Small intestine (tissue), 7 donors: ENCODE results near the gene SCGB1C1. TPM values are rescaled to one million over a fixed set of nuclear protein-coding genes. Genes with fewer than 3 reads are reported as not detected.

Experiments
- DNase-seq, 2 donors: peaks; one replicate each; pipeline versions ENCODE4 v3.0.0 to v3.0.0-alpha.2; 2013
- FAIRE-seq: peaks from 2 replicates; lab custom pipeline; 2012; peaks lifted over from hg19 to GRCh38; lab: Jason Lieb, UNC
- H3K27ac ChIP-seq, 3 donors: one replicate each; pipeline ENCODE4 v1.5.1; 2013; ENCODE audit warnings: low read length in 2 of 3, mild to moderate bottlenecking in 2 of 3, control low read depth in 1 of 3, inconsistent platforms in 1 of 3, low read depth in 1 of 3, moderate library complexity in 1 of 3
- H3K27me3 ChIP-seq, 3 donors: one replicate each; pipeline ENCODE4 v1.6.1; 2013; ENCODE audit warnings: low read length in 3 of 3, inconsistent platforms in 1 of 3; ENCODE audit not compliant: control insufficient read depth in 3 of 3, insufficient read depth in 3 of 3
- H3K36me3 ChIP-seq, 3 donors: one replicate each; pipeline ENCODE4 v1.6.1; 2013; ENCODE audit warnings: low read length in 3 of 3, inconsistent platforms in 1 of 3, low read depth in 1 of 3, mild to moderate bottlenecking in 1 of 3, moderate library complexity in 1 of 3; ENCODE audit not compliant: control insufficient read depth in 3 of 3, insufficient read depth in 2 of 3
- H3K4me1 ChIP-seq, 3 donors: one replicate each; pipeline ENCODE4 v1.6.1; 2013; ENCODE audit warnings: low read length in 2 of 3, inconsistent platforms in 1 of 3, low read depth in 1 of 3, mild to moderate bottlenecking in 1 of 3, moderate library complexity in 1 of 3; ENCODE audit not compliant: control insufficient read depth in 3 of 3, insufficient read depth in 2 of 3
- H3K4me3 ChIP-seq, 3 donors: one replicate each; pipeline ENCODE4 v1.5.1; 2013; ENCODE audit warnings: low read length in 3 of 3, control low read depth in 1 of 3, inconsistent platforms in 1 of 3, low read depth in 1 of 3, mild to moderate bottlenecking in 1 of 3, moderate library complexity in 1 of 3
- H3K9me3 ChIP-seq, 2 donors: one replicate each; pipeline ENCODE4 v1.6.1; 2013; ENCODE audit warnings: low read depth in 1 of 2, low read length in 1 of 2; ENCODE audit not compliant: control insufficient read depth in 2 of 2, insufficient read depth in 1 of 2
- WGBS, 3 donors: extraction: QIAGEN DNeasy Blood & Tissue Kit; methylation state at CpG; one replicate each; pipeline ENCODE4 v1.1.7; 2013; 5-methylcytosine and 5-hydroxymethylcytosine counted together
- polyA plus RNA-seq, 4 donors: library from polyadenylated mRNA; stranded (reverse) in 3 of 4; unstranded in 1 of 4; fragments of 200-250 nt in 3 of 4; fragments of 120-200 nt in 1 of 4; gene quantifications; one replicate each; pipeline versions ENCODE4 v1.2.1 to v1.2.3, GENCODE V29; 2013
- donor health status: healthy with polysubstance abuse.
- donor health status: control.
- donor health status: control.
- donor health status: Bipolar disorder and iron deficiency.
- donor health status: healthy.

The SCGB1C1 gene
- polyA plus RNA-seq, 4 donors: not detected

- WGBS, 3 donors: 75 to 81% (median 78%) methylated on average over 23 of the region's 23 CpGs
- no peaks in the 10 kb centered on the region for H3K27me3 ChIP-seq
- DNase-seq (no peak), FAIRE-seq (no peak)
- no peak overlapping the region for H3K27ac ChIP-seq
- peaks cover 0 to 3% of the 10 kb centered on the region in 2 donors for H3K9me3 ChIP-seq
- no peak overlapping the region for H3K4me3 ChIP-seq
- H3K4me1 ChIP-seq: no peaks in the 10 kb centered on the region
- peaks cover 0 to 22% (median 0%) of the 10 kb centered on the region in 3 donors for H3K36me3 ChIP-seq
Measured at GRCh38 chr11:196786-197731, 4.2 kb downstream of the SCGB1C1 start.

GRCh38 chr11:197741-198235, 4.9 kb downstream of the SCGB1C1 start:
- Histone ChIP-seq H3K27ac (no peak overlapping the region), H3K36me3 (peaks cover 0 to 27% (median 0%) of the 10 kb centered on the region in 3 donors), H3K27me3 (no peaks in the 10 kb centered on the region), H3K4me1 (peaks cover 0 to 2% (median 0%) of the 10 kb centered on the region in 3 donors), H3K9me3 (peaks cover 0 to 3% of the 10 kb centered on the region in 2 donors), H3K4me3 (no peak overlapping the region)
- DNase-seq: no peak
- 85 to 87% (median 85%) methylated on average over 9 of the region's 9 CpGs for WGBS, 3 donors
- no peak for FAIRE-seq

GRCh38 chr11:198236-198806, 5.4 kb downstream of the SCGB1C1 start:
- peaks cover 0 to 2% (median 0%) of the 10 kb centered on the region in 3 donors for H3K4me1 ChIP-seq
- no peak overlapping the region for H3K27ac ChIP-seq
- FAIRE-seq (no peak), DNase-seq (no peak)
- peaks cover 0 to 32% (median 0%) of the 10 kb centered on the region in 3 donors for H3K36me3 ChIP-seq
- 86 to 92% (median 89%) methylated on average over 21 of the region's 21 CpGs for WGBS, 3 donors
- H3K9me3 ChIP-seq: peaks cover 0 to 3% of the 10 kb centered on the region in 2 donors
- no peak overlapping the region for H3K4me3 ChIP-seq
- no peaks in the 10 kb centered on the region for H3K27me3 ChIP-seq

- H3K27me3 ChIP-seq: no peaks in the 10 kb centered on the region
- 84 to 89% (median 85%) methylated on average over 13 of the region's 13 CpGs for WGBS, 3 donors
- H3K9me3 ChIP-seq: peaks cover 0 to 3% of the 10 kb centered on the region in 2 donors
- H3K27ac ChIP-seq: no peak overlapping the region
- H3K4me3 ChIP-seq: no peak overlapping the region
- peaks cover 0 to 40% (median 0%) of the 10 kb centered on the region in 3 donors for H3K36me3 ChIP-seq
- no peak for FAIRE-seq
- H3K4me1 ChIP-seq: peaks cover 0 to 2% (median 0%) of the 10 kb centered on the region in 3 donors
- DNase-seq: no peak
Measured at GRCh38 chr11:199004-199581, 6.2 kb downstream of the SCGB1C1 start.

- Histone ChIP-seq H3K4me3 (no peak overlapping the region), H3K27me3 (no peaks in the 10 kb centered on the region), H3K4me1 (peaks cover 0 to 2% (median 0%) of the 10 kb centered on the region in 3 donors), H3K27ac (no peak overlapping the region), H3K36me3 (peaks cover 0 to 47% (median 3%) of the 10 kb centered on the region in 3 donors), H3K9me3 (peaks cover 0 to 3% of the 10 kb centered on the region in 2 donors)
- WGBS, 3 donors: 55 to 70% (median 60%) methylated on average over 8 of the region's 8 CpGs
- no peak for FAIRE-seq
- no peak for DNase-seq
Measured at GRCh38 chr11:199782-200181, 6.9 kb downstream of the SCGB1C1 start.

GRCh38 chr11:200224-201003, 7.5 kb downstream of the SCGB1C1 start:
- Histone ChIP-seq H3K27me3 (no peaks in the 10 kb centered on the region), H3K36me3 (peaks cover 0 to 53% (median 5%) of the 10 kb centered on the region in 3 donors), H3K27ac (no peak overlapping the region), H3K4me3 (no peak overlapping the region), H3K9me3 (peaks cover 0 to 3% of the 10 kb centered on the region in 2 donors), H3K4me1 (peaks cover 0 to 3% (median 2%) of the 10 kb centered on the region in 3 donors)
- WGBS, 3 donors: 91 to 96% (median 93%) methylated on average over 13 of the region's 13 CpGs
- FAIRE-seq (no peak), DNase-seq (no peak)

GRCh38 chr11:201966-202365, 9.1 kb downstream of the SCGB1C1 start:
- DNase-seq: no peak
- Histone ChIP-seq H3K9me3 (peaks cover 0 to 3% of the 10 kb centered on the region in 2 donors), H3K4me3 (no peak overlapping the region), H3K27ac (no peak overlapping the region), H3K4me1 (peaks cover 2 to 12% (median 5%) of the 10 kb centered on the region in 3 donors), H3K27me3 (no peaks in the 10 kb centered on the region), H3K36me3 (peaks cover 0 to 61% (median 5%) of the 10 kb centered on the region in 3 donors)
- WGBS, 3 donors: 75 to 81% (median 77%) methylated on average over 15 of the region's 15 CpGs
- no peak for FAIRE-seq
